ENCODE measurements around the gene PRKAR1A. TPM values are rescaled to one million over a fixed set of nuclear protein-coding genes. Genes with fewer than 3 reads are reported as not detected.

The PRKAR1A gene
- total RNA-seq, 1 donor = 267 TPM

- no peak for DNase-seq (ENCODE audit: low read depth)
- no peak overlapping the region for H3K4me3 ChIP-seq (ENCODE audit: low read depth, low read length)
- TF ChIP-seq CTCF (IDR thresholded peaks at IDR 0.05; ENCODE audit: insufficient read depth, low read length) = no peak
Observed at GRCh38 chr17:68584581-68585303, 72.5 kb downstream of the PRKAR1A start.

GRCh38 chr17:68585643-68586042, 73.4 kb downstream of the PRKAR1A start:
- no peak for TF ChIP-seq CTCF (IDR thresholded peaks at IDR 0.05; ENCODE audit: insufficient read depth, low read length)
- DNase-seq (ENCODE audit: low read depth) = no peak
- H3K4me3 ChIP-seq (ENCODE audit: low read depth, low read length) = no peak overlapping the region

GRCh38 chr17:68587026-68587425, 74.8 kb downstream of the PRKAR1A start:
- H3K4me3 ChIP-seq (ENCODE audit: low read depth, low read length) = no peak overlapping the region
- no peak for DNase-seq (ENCODE audit: low read depth)
- TF ChIP-seq CTCF (IDR thresholded peaks at IDR 0.05; ENCODE audit: insufficient read depth, low read length) = no peak

- peak; percentile 68 for DNase-seq (ENCODE audit: low read depth)
- H3K4me3 ChIP-seq (ENCODE audit: low read depth, low read length) = no peak overlapping the region
- no peak for TF ChIP-seq CTCF (IDR thresholded peaks at IDR 0.05; ENCODE audit: insufficient read depth, low read length)
Observed at GRCh38 chr17:68587847-68588246, 75.6 kb downstream of the PRKAR1A start.

GRCh38 chr17:68588362-68588761, 76.1 kb downstream of the PRKAR1A start:
- no peak overlapping the region for H3K4me3 ChIP-seq (ENCODE audit: low read depth, low read length)
- TF ChIP-seq CTCF (IDR thresholded peaks at IDR 0.05; ENCODE audit: insufficient read depth, low read length) = no peak
- DNase-seq (ENCODE audit: low read depth) = no peak

- DNase-seq (ENCODE audit: low read depth) = no peak
- no peak overlapping the region for H3K4me3 ChIP-seq (ENCODE audit: low read depth, low read length)
- no peak for TF ChIP-seq CTCF (IDR thresholded peaks at IDR 0.05; ENCODE audit: insufficient read depth, low read length)
Observed at GRCh38 chr17:68589086-68589485, 76.9 kb downstream of the PRKAR1A start.

- no peak for DNase-seq (ENCODE audit: low read depth)
- no peak overlapping the region for H3K4me3 ChIP-seq (ENCODE audit: low read depth, low read length)
- TF ChIP-seq CTCF (IDR thresholded peaks at IDR 0.05; ENCODE audit: insufficient read depth, low read length) = no peak
Observed at GRCh38 chr17:68591583-68591982, 79.4 kb downstream of the PRKAR1A start.

All from fibroblast of the aortic adventitia (primary cell).